K562 (cell line): ENCODE measurements around the gene CPED1. TPM values are rescaled to one million over a fixed set of nuclear protein-coding genes. Genes with fewer than 3 reads are reported as not detected.
A peak's percentile ranks its signal among the peaks of the same experiment; 100 is the strongest.

Experiments used
- BRD9 ChIP-seq: fragments of 450-650 bp; IDR thresholded peaks from 2 replicates; pipeline ENCODE4 v1.6.1; 2018; ENCODE audit warnings: low read depth; ENCODE audit not compliant: partially characterized antibody
- MYC ChIP-seq, 2 experiments: fragments of 250-450 bp in 1 of 2; sonication (Bioruptor Pico) in 1 of 2; IDR thresholded peaks; 2 replicates each; pipeline versions ENCODE4 v1.5.1 to v1.6.1; 2012 to 2021; ENCODE audit warnings: low read depth in 2 of 2, borderline replicate concordance in 1 of 2, improper control_type of control experiment in 1 of 2, low read length in 1 of 2, mild to moderate bottlenecking in 1 of 2, moderate library complexity in 1 of 2
- NR2C1 ChIP-seq, 2 experiments: fragments of 450-650 bp; IDR thresholded peaks; 2 replicates each; pipeline ENCODE4 v1.6.1; 2017; ENCODE audit warnings: mild to moderate bottlenecking in 2 of 2, antibody characterized with exemption in 1 of 2, inconsistent platforms in 1 of 2, missing compliant biosample characterization in 1 of 2, missing genetic modification characterization in 1 of 2
- RFX7 ChIP-seq: fragments of 250-450 bp; sonication (Bioruptor Pico); IDR thresholded peaks from 2 replicates; pipeline ENCODE4 v1.5.1; 2021; ENCODE audit warnings: mild to moderate bottlenecking
- SAP30 ChIP-seq: fragments of 200-600 bp; sonication (generic); IDR thresholded peaks from 2 replicates; pipeline ENCODE4 v1.6.1; 2012; ENCODE audit warnings: borderline replicate concordance, low read depth, mild to moderate bottlenecking, moderate library complexity, low read length, control low read depth, inconsistent platforms; ENCODE audit not compliant: insufficient read depth, poor library complexity, severe bottlenecking
- TAF9B ChIP-seq: fragments of 450-650 bp; IDR thresholded peaks from 2 replicates; pipeline ENCODE4 v1.6.1; 2018; ENCODE audit warnings: mild to moderate bottlenecking; ENCODE audit not compliant: partially characterized antibody
- U2AF1 ChIP-seq: fragments of 200-400 bp; formaldehyde crosslinking; optimal IDR thresholded peaks from 2 replicates; pipeline ENCODE3; 2017; ENCODE audit warnings: mild to moderate bottlenecking, low read depth, low read length, moderate library complexity
- ZNF133 ChIP-seq: fragments of 250-450 bp; sonication (Bioruptor Pico); IDR thresholded peaks from 2 replicates; pipeline ENCODE4 v1.4.0; 2020; ENCODE audit warnings: mild to moderate bottlenecking
- ZNF212 ChIP-seq: fragments of 450-650 bp; formaldehyde crosslinking; IDR thresholded peaks from 2 replicates; pipeline ENCODE4 v1.4.0; 2020; ENCODE audit warnings: mild to moderate bottlenecking
- polyA plus RNA-seq, 8 experiments: library from polyadenylated mRNA; depleted of rRNA in 4 of 8; stranded (reverse) in 5 of 8; unstranded in 3 of 8; fragments of >200 nt; fragmentation: Nextera tagmentation in 2 of 8; fragmentation: Illumina TruSeq in 1 of 8; extraction: Ambion mirVana in 2 of 8; extraction: Trizol in 1 of 8; gene quantifications; 2 replicates each; pipeline versions ENCODE4 v1.2.1 to v1.2.3, GENCODE V29; 2011 to 2014; ENCODE audit warnings: inconsistent platforms in 1 of 8, missing spikeins in 1 of 8
- total RNA-seq, 7 experiments: library from RNA; depleted of rRNA in 6 of 7; stranded (reverse); fragments of >200 nt in 6 of 7; fragmentation: Illumina TruSeq in 2 of 7; extraction: Trizol in 2 of 7; gene quantifications; 2 replicates each; pipeline versions ENCODE4 v1.2.1 to v1.2.3, GENCODE V29; 2011 to 2021; ENCODE audit warnings: low replicate concordance in 1 of 7
- TF ChIP-seq, protein P1 (sequence below): sonication (generic); formaldehyde crosslinking; IDR thresholded peaks from 2 replicates; pipeline ENCODE4 v1.8.0; 2022; ENCODE audit warnings: missing genetic modification reagents, mild to moderate bottlenecking, borderline replicate concordance
- TF ChIP-seq, protein P2 (sequence below): fragments of 250-450 bp; sonication (Bioruptor Pico); IDR thresholded peaks from 2 replicates; pipeline ENCODE4 v1.8.0; 2021; ENCODE audit warnings: moderate library complexity, mild to moderate bottlenecking, inconsistent platforms

CPED1 gene
- total and polyA plus RNA-seq, 9 of the 15 experiments (the other 6 are each of a cell fraction or from before 2014, with no cell fraction given), result 195 to 393 (median 290) TPM

DNA sequence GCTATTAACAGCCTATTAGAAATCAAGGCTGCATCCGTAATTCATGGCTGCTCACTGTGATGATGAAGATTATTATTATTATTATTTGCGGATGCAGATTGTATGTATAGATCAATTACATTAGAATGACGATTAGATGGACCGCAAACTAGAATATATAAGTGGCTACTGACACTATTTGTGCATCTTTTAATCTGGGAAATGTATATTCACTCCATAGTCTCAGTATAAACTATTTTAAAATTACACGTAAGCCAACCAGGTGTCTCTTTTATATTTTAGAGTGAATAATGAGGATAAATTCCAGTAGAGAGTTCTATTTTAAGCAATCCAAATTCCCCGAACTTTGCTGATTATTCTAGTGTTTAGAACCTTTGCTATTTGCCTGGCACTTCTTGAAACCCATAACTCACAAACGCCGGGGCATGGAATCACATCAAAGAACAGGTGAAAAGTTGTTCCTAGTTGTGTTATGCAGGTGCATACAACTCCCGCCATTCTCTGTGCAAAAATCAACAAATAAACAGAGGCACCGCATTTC is 38.4 kb upstream of the CPED1 start (continued):
- 0 out of 2 replicates have a peak, but pooled peaks have one; percentile 13 for TF ChIP-seq ZNF212 (CRISPR knock-in tag)
- TF ChIP-seq, protein P1, sequence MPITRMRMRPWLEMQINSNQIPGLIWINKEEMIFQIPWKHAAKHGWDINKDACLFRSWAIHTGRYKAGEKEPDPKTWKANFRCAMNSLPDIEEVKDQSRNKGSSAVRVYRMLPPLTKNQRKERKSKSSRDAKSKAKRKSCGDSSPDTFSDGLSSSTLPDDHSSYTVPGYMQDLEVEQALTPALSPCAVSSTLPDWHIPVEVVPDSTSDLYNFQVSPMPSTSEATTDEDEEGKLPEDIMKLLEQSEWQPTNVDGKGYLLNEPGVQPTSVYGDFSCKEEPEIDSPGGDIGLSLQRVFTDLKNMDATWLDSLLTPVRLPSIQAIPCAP (CRISPR knock-in tag), result no peak
- TF ChIP-seq ZNF133, result no peak
- TF ChIP-seq MYC (IDR thresholded peaks at IDR 0.05; ENCODE audit: low read depth, low read length), result no peak
- TF ChIP-seq MYC (CRISPR knock-in tag; IDR thresholded peaks at IDR 0.05; ENCODE audit: borderline replicate concordance, low read depth), result no peak
- TF ChIP-seq NR2C1 (IDR thresholded peaks at IDR 0.05), result peak; percentile 39; the same call in 1 of the 2 replicates
- TF ChIP-seq NR2C1 (tag; IDR thresholded peaks at IDR 0.05), result no peak; the same call in 1 of the 2 replicates
- peak; percentile 47 for TF ChIP-seq SAP30
- no peak for TF ChIP-seq U2AF1
- no peak for TF ChIP-seq RFX7 (CRISPR knock-in tag)
- TF ChIP-seq BRD9, result peak; percentile 26
- peak; percentile 7 for TF ChIP-seq TAF9B
- TF ChIP-seq, protein P2, sequence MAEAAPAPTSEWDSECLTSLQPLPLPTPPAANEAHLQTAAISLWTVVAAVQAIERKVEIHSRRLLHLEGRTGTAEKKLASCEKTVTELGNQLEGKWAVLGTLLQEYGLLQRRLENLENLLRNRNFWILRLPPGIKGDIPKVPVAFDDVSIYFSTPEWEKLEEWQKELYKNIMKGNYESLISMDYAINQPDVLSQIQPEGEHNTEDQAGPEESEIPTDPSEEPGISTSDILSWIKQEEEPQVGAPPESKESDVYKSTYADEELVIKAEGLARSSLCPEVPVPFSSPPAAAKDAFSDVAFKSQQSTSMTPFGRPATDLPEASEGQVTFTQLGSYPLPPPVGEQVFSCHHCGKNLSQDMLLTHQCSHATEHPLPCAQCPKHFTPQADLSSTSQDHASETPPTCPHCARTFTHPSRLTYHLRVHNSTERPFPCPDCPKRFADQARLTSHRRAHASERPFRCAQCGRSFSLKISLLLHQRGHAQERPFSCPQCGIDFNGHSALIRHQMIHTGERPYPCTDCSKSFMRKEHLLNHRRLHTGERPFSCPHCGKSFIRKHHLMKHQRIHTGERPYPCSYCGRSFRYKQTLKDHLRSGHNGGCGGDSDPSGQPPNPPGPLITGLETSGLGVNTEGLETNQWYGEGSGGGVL (CRISPR knock-in tag), result no peak
